C4-2B (cell line): Measurements from ENCODE around the gene PYM1.

ENCODE experiments used
- CTCF ChIP-seq: fragments of 450-650 bp; conservative IDR thresholded peaks from 2 replicates; pipeline ENCODE4 v1.5.1; 2017; ENCODE audit warnings: mild to moderate bottlenecking
- ZFX ChIP-seq: fragments of 450-650 bp; IDR thresholded peaks from 2 replicates; pipeline ENCODE4 v1.6.1; 2017

GRCh38 chr12:55901881-55902490 is 25.7 kb downstream of the PYM1 start:
- TF ChIP-seq CTCF (no peak), ZFX (no peak)
